Endothelial cell (in vitro differentiated cells): ENCODE data around the gene TIA1. TPM values are rescaled to one million over a fixed set of nuclear protein-coding genes. Genes with fewer than 3 reads are reported as not detected.
A peak's percentile ranks its signal among the peaks of the same experiment; 100 is the strongest.
"Not testable (repeated sequence)": the region's sequence is repeated elsewhere in the genome, so short reads cannot be mapped to it uniquely, and the experiment has no call there.

ENCODE experiments used
- DNase-seq: peaks from one replicate; pipeline ENCODE4 v3.0.0; 2021; ENCODE audit warnings: low spot score
- H3K27ac Mint-ChIP-seq: one replicate; pipeline ENCODE4 v1.8.0; 2021; ENCODE audit warnings: mixed read lengths, inconsistent platforms; ENCODE audit not compliant: unreplicated experiment
- H3K27me3 Mint-ChIP-seq: one replicate; pipeline ENCODE4 v1.8.0; 2021; ENCODE audit warnings: mild to moderate bottlenecking, moderate library complexity, mixed read lengths, inconsistent platforms; ENCODE audit not compliant: unreplicated experiment
- H3K36me3 Mint-ChIP-seq: one replicate; pipeline ENCODE4 v1.8.0; 2021; ENCODE audit warnings: mild to moderate bottlenecking, low read depth, mixed read lengths, inconsistent platforms; ENCODE audit not compliant: unreplicated experiment
- H3K4me1 Mint-ChIP-seq: one replicate; pipeline ENCODE4 v1.8.0; 2021; ENCODE audit warnings: mild to moderate bottlenecking, mixed read lengths, inconsistent platforms; ENCODE audit not compliant: unreplicated experiment
- H3K4me3 Mint-ChIP-seq: one replicate; pipeline ENCODE4 v1.8.0; 2021; ENCODE audit warnings: mild to moderate bottlenecking, mixed read lengths, inconsistent platforms; ENCODE audit not compliant: unreplicated experiment
- H3K9me3 Mint-ChIP-seq: one replicate; pipeline ENCODE4 v1.8.0; 2021; ENCODE audit warnings: mixed read lengths, inconsistent platforms; ENCODE audit not compliant: unreplicated experiment
- total RNA-seq: library from RNA; stranded (reverse); fragmentation: NEBNext Ultra II Directional; extraction: Animal tissue kit (Norgen Biotek cat#: 25700); gene quantifications from one replicate; pipeline ENCODE4 v1.2.1, GENCODE V29; 2021; ENCODE audit not compliant: unreplicated experiment
- TF ChIP-seq, protein P1 (sequence below): fragments of 200-600 bp; sonication (generic); IDR thresholded peaks from one replicate; pipeline ENCODE4 v1.5.0; 2021; ENCODE audit warnings: antibody characterized with exemption; ENCODE audit not compliant: unreplicated experiment

Gene TIA1
- total RNA-seq, 1 donor from 2014 or later: 200 TPM

DNA sequence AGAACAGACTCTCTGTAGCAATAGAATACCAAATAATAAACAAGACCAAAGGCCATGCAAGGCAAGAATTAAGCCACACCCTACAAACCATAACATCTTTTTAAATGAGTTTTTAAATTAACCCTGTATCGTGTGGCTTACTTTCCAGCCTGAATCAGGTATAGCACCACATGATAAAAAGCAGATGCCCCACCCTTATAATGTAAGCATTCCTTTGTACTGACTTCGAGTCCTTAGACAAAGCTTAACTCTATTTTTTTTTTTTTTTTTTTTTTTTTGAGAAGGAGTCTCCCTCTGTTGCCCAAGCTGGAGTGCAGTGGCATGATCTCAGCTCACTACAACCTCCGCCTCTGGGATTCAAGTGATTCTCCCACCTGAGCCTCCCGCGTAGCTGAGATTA, 55.9 kb downstream of the TIA1 start:
- H3K36me3 Mint-ChIP-seq: no peaks in the 10 kb centered on the region
- peaks cover 3% of the 10 kb centered on the region for H3K27me3 Mint-ChIP-seq
- H3K4me3 Mint-ChIP-seq: no peak overlapping the region
- no peak overlapping the region for H3K27ac Mint-ChIP-seq
- TF ChIP-seq, protein P1, sequence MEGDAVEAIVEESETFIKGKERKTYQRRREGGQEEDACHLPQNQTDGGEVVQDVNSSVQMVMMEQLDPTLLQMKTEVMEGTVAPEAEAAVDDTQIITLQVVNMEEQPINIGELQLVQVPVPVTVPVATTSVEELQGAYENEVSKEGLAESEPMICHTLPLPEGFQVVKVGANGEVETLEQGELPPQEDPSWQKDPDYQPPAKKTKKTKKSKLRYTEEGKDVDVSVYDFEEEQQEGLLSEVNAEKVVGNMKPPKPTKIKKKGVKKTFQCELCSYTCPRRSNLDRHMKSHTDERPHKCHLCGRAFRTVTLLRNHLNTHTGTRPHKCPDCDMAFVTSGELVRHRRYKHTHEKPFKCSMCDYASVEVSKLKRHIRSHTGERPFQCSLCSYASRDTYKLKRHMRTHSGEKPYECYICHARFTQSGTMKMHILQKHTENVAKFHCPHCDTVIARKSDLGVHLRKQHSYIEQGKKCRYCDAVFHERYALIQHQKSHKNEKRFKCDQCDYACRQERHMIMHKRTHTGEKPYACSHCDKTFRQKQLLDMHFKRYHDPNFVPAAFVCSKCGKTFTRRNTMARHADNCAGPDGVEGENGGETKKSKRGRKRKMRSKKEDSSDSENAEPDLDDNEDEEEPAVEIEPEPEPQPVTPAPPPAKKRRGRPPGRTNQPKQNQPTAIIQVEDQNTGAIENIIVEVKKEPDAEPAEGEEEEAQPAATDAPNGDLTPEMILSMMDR: no peak
- H3K9me3 Mint-ChIP-seq: no peaks in the 10 kb centered on the region
- no peak for DNase-seq
- H3K4me1 Mint-ChIP-seq: peaks cover 5% of the 10 kb centered on the region

DNA sequence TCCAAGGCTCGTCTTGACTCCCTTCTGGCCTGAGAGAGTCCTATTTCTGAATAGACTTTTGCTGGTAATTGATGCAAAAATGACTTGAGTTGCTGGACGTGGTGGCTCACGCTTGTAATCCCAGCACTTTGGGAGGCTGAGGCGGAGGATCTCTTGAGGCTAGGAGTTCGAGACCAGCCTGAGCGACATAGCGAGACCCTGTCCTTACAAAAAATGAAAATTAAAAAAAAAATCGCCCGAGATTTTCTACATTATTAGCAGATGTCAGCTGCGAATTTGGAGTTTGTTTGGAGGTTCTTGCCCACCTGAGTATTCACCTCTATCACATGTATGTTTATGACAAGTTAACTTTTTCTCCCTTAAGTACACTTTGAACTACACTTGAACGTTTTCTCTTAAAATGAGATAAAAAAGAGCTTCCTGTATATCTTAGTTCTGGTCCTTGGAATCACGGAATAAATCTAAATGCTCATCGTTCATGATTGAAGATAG, 57.1 kb downstream of the TIA1 start:
- Mint-ChIP-seq H3K4me1 (peaks cover 5% of the 10 kb centered on the region), H3K36me3 (no peaks in the 10 kb centered on the region), H3K9me3 (no peaks in the 10 kb centered on the region), H3K27ac (peak overlapping the region; percentile 92), H3K4me3 (peak overlapping the region; percentile 92), H3K27me3 (peaks cover 3% of the 10 kb centered on the region)
- DNase-seq: no peak
- TF ChIP-seq, protein P1: no peak

DNA sequence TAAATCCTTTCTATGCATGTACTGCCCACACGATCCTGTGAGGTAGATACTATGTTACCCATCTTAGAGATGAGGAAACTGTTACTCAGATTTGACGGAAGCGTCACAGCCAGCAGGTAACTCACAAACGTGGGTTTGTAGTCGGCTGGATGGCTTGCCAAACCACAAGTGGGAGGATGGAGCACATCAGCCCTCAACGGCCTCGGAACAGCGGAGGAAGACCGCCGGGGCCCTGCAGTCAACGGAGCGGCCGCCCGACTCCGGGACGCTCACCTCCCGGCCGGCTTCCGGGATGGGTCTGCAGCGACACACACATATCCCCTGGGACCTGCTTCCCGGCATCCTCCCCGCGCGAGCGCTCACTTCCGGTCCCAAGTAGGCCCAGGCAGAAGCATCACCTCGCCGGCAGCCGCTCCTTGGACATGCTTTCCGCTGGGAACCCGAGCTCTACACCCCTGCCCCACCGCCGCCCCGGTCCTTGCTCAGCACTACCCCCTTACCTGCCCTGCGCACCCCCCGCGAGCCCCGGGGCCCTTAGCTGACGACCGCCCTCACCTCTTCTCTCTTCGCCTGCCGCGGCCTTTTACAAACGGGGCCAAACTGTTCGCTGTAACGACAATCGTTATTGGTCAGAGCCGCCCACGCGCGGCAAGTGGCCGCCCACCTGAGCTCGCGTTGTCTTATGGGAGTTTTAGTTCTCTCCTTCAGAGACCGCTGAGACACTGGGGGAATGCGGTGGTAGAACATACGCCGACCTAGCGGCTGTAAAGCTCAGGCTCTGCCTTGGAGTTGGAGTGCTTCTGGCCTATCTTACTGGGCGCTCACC, 57.8 kb downstream of the TIA1 start, which contains the start of gene C2orf42:
C2orf42 (minus strand) TSS at position 602 of the 826 bp plus-strand sequence. CDS start 9,034 bp downstream, outside the sequence.
- Mint-ChIP-seq H3K27ac (peak within 1 kb of the TSS; percentile 92), H3K36me3 (no peaks in the 10 kb centered on the region), H3K27me3 (peaks cover 3% of the 10 kb centered on the region), H3K4me3 (peak within 1 kb of the TSS; percentile 92), H3K9me3 (no peaks in the 10 kb centered on the region), H3K4me1 (peaks cover 5% of the 10 kb centered on the region)
- peak; percentile 87 for DNase-seq
- TF ChIP-seq, protein P1: no peak

DNA sequence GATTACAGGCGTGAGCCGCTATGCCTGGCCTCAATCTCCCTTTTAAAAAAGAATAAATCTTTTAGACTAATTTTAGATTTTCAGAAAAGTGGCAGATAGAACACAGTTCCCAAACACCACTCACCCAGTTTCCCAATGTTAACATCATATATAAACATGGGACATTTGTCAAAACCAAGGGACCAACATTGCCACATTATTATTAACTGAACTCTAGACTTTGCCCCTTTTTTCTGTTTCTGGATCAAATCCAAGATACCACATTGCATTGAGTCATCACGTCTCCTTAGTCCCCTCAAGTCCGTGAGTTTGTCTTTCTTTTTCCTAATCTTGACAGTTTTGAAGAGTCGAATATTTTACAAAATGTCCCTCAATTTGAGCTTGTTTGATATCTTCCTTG, 60.0 kb downstream of the TIA1 start:
- no peak overlapping the region for H3K4me3 Mint-ChIP-seq
- peaks cover 5% of the 10 kb centered on the region for H3K4me1 Mint-ChIP-seq
- H3K9me3 Mint-ChIP-seq: no peaks in the 10 kb centered on the region
- H3K36me3 Mint-ChIP-seq: no peaks in the 10 kb centered on the region
- no peak for DNase-seq
- H3K27me3 Mint-ChIP-seq: peaks cover 3% of the 10 kb centered on the region
- TF ChIP-seq, protein P1: no peak
- no peak overlapping the region for H3K27ac Mint-ChIP-seq

DNA sequence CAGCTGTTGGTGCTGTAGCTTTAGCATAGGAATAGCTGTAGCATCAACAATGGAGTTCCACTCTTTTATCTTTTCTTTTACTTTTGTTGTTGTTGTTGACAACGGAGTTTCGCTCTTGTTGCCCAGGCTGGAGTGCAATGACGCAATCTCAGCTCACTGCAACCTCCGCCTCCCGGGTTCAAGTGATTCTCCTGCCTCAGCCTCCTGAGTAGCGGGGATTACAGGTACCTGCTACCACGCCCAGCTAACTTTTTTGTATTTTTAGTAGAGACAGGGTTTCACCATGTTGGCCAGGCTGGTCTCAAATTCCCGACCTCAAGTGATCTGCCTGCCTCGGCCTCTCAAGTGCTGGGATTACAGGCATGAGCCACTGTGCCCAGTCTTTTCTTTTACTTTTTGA, 61.3 kb downstream of the TIA1 start:
- not testable (repeated sequence) for H3K36me3 Mint-ChIP-seq, H3K9me3 Mint-ChIP-seq, DNase-seq, H3K4me3 Mint-ChIP-seq, H3K27me3 Mint-ChIP-seq, H3K27ac Mint-ChIP-seq, H3K4me1 Mint-ChIP-seq
